ENCODE results near the gene TRIM29.

DNA sequence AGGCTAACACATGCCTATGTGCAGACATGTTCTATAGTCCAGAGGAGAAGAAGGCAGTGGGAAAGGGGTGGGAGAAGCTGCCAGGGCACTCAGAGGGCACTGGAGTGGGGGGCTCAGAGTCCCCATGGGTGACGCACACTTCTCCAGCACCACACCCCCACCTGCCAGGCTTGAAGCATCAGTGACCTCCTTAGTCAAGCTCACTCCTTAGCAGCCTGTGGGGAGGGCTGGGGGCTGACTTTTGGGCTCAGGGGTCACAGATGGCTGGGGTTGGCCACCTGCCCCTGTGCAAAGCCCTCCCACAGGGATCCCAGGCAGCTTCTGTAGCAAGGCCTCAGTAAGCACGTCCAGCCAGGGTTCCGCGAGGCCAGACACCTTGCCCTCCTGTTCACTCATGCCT is 18.8 kb downstream of the TRIM29 start:
- TF ChIP-seq, protein P1, sequence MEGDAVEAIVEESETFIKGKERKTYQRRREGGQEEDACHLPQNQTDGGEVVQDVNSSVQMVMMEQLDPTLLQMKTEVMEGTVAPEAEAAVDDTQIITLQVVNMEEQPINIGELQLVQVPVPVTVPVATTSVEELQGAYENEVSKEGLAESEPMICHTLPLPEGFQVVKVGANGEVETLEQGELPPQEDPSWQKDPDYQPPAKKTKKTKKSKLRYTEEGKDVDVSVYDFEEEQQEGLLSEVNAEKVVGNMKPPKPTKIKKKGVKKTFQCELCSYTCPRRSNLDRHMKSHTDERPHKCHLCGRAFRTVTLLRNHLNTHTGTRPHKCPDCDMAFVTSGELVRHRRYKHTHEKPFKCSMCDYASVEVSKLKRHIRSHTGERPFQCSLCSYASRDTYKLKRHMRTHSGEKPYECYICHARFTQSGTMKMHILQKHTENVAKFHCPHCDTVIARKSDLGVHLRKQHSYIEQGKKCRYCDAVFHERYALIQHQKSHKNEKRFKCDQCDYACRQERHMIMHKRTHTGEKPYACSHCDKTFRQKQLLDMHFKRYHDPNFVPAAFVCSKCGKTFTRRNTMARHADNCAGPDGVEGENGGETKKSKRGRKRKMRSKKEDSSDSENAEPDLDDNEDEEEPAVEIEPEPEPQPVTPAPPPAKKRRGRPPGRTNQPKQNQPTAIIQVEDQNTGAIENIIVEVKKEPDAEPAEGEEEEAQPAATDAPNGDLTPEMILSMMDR (IDR thresholded peaks at IDR 0.05), result no peak
- TF ChIP-seq POLR2A (IDR thresholded peaks at IDR 0.05), result no peak
